SU-DHL-6 (cell line): ENCODE results near the gene OR2AG2.

Experiments
- CTCF ChIP-seq: fragments of 200-600 bp; sonication (generic); IDR thresholded peaks from one replicate; pipeline ENCODE4 v1.5.1; 2017; ENCODE audit warnings: antibody characterized with exemption, mild to moderate bottlenecking, low read length, moderate library complexity; ENCODE audit not compliant: insufficient read depth, poor library complexity, severe bottlenecking
- EZH2phosphoT487 ChIP-seq: fragments of 200-600 bp; sonication (generic), shearing (Covaris generic); conservative IDR thresholded peaks from 2 replicates; pipeline ENCODE4 v1.6.1; 2018; ENCODE audit warnings: mild to moderate bottlenecking, antibody characterized with exemption, low read length, moderate library complexity, mixed read lengths

- TF ChIP-seq CTCF, result no peak
- no peak for TF ChIP-seq EZH2phosphoT487
These were observed 25.6 kb downstream of the OR2AG2 start for GRCh38 chr11:6746086-6746618.
